Activated T-cell treated with anti-CD3 and anti-CD28 coated beads, Interleukin-2, amount 50 U/mL, for 48 hours (primary cell): ENCODE measurements around the gene MTCH1.
"Not testable (repeated sequence)": the region's sequence is repeated elsewhere in the genome, so short reads cannot be mapped to it uniquely, and the experiment has no call there.

ENCODE experiments used
- DNase-seq, 2 experiments: peaks; one replicate each; pipeline ENCODE4 v3.0.0-alpha.2; 2020

MTCH1 gene

GRCh38 chr6:37016995-37017394 is 31.0 kb upstream of the MTCH1 start:
- DNase-seq = no peak

GRCh38 chr6:37015532-37015931 is 29.5 kb upstream of the MTCH1 start:
- DNase-seq = no peak

- DNase-seq = no peak
Observed at GRCh38 chr6:37014667-37015066, 28.7 kb upstream of the MTCH1 start.

- DNase-seq = no peak
Observed at GRCh38 chr6:37013516-37014491, 27.8 kb upstream of the MTCH1 start.

GRCh38 chr6:37011656-37012378 is 25.8 kb upstream of the MTCH1 start:
- no peak for DNase-seq

GRCh38 chr6:37010402-37010892 is 24.5 kb upstream of the MTCH1 start:
- DNase-seq = no peak

GRCh38 chr6:37008484-37009465 is 22.8 kb upstream of the MTCH1 start:
- DNase-seq = no peak

- DNase-seq = no peak
Observed at GRCh38 chr6:37007340-37008043, 21.5 kb upstream of the MTCH1 start.

- DNase-seq = no peak
Observed at GRCh38 chr6:37006793-37007339, 20.9 kb upstream of the MTCH1 start.

GRCh38 chr6:37005827-37006567 is 20.0 kb upstream of the MTCH1 start:
- no peak for DNase-seq

GRCh38 chr6:37005061-37005810 is 19.2 kb upstream of the MTCH1 start, which contains the start of gene FGD2:
TSS of gene FGD2 (plus strand) at chr6:37005655. CDS start at chr6:37005818, 163 bp downstream.
- no peak for DNase-seq

- no peak for DNase-seq
Observed at GRCh38 chr6:37004044-37004980, 18.3 kb upstream of the MTCH1 start.

GRCh38 chr6:36999751-37000125 is 13.7 kb upstream of the MTCH1 start:
- DNase-seq = no peak

- DNase-seq = no peak
Observed at GRCh38 chr6:36999061-36999750, 13.2 kb upstream of the MTCH1 start.

GRCh38 chr6:36998723-36999038 is 12.7 kb upstream of the MTCH1 start:
- no peak for DNase-seq

- DNase-seq = no peak
Observed at GRCh38 chr6:36997811-36998722, 12.1 kb upstream of the MTCH1 start.

GRCh38 chr6:36990401-36990800 is 4.4 kb upstream of the MTCH1 start:
- not testable (repeated sequence) for DNase-seq
